SKM-1 (cell line): ENCODE results near the gene PIGB.
"Not testable (repeated sequence)": the region's sequence is repeated elsewhere in the genome, so short reads cannot be mapped to it uniquely, and the experiment has no call there.

ENCODE experiments used
- DNase-seq: peaks from one replicate; lab custom pipeline; 2025; ENCODE audit not compliant: unreplicated experiment; lab: John Stamatoyannopoulos, UW

PIGB gene

GRCh38 chr15:55297315-55297714, 21.7 kb upstream of the PIGB start:
- DNase-seq = no peak

- not testable (repeated sequence) for DNase-seq
These were observed 16.2 kb upstream of the PIGB start for GRCh38 chr15:55302801-55303200.

GRCh38 chr15:55319537-55320237, 665 bp downstream of the PIGB start:
- no peak for DNase-seq

GRCh38 chr15:55320238-55320550, 1.2 kb downstream of the PIGB start:
- DNase-seq = no peak

GRCh38 chr15:55320963-55321362, 1.9 kb downstream of the PIGB start:
- no peak for DNase-seq

GRCh38 chr15:55322467-55322866, 3.4 kb downstream of the PIGB start:
- no peak for DNase-seq

GRCh38 chr15:55327387-55327786, 8.4 kb downstream of the PIGB start:
- peak; percentile 33 for DNase-seq

- no peak for DNase-seq
These were observed 15.3 kb downstream of the PIGB start for GRCh38 chr15:55334371-55334770.

- DNase-seq = no peak
These were observed 16.0 kb downstream of the PIGB start for GRCh38 chr15:55334997-55335396.

- no peak for DNase-seq
These were observed 18.1 kb downstream of the PIGB start for GRCh38 chr15:55337160-55337559.

GRCh38 chr15:55343168-55343567, 24.1 kb downstream of the PIGB start:
- DNase-seq = no peak

GRCh38 chr15:55344206-55344605, 25.2 kb downstream of the PIGB start:
- DNase-seq = no peak

GRCh38 chr15:55348281-55348778, 29.3 kb downstream of the PIGB start:
- no peak for DNase-seq

- DNase-seq = no peak
These were observed 30.3 kb downstream of the PIGB start for GRCh38 chr15:55349282-55349681.

- DNase-seq = no peak
These were observed 34.0 kb downstream of the PIGB start for GRCh38 chr15:55353025-55353424.

- DNase-seq = no peak
These were observed 38.1 kb downstream of the PIGB start for GRCh38 chr15:55356985-55357585.

GRCh38 chr15:55357774-55358173, 38.8 kb downstream of the PIGB start:
- no peak for DNase-seq

- DNase-seq = no peak
These were observed 39.4 kb downstream of the PIGB start for GRCh38 chr15:55358471-55358870.

GRCh38 chr15:55360256-55360655, 41.2 kb downstream of the PIGB start:
- no peak for DNase-seq

GRCh38 chr15:55361048-55361447, 42.0 kb downstream of the PIGB start:
- DNase-seq = no peak

- no peak for DNase-seq
These were observed 43.6 kb downstream of the PIGB start for GRCh38 chr15:55362641-55363040.

- DNase-seq = no peak
These were observed 48.0 kb downstream of the PIGB start for GRCh38 chr15:55366981-55367380.
